Measurements from ENCODE around the gene INPP5A.

The INPP5A gene

DNA sequence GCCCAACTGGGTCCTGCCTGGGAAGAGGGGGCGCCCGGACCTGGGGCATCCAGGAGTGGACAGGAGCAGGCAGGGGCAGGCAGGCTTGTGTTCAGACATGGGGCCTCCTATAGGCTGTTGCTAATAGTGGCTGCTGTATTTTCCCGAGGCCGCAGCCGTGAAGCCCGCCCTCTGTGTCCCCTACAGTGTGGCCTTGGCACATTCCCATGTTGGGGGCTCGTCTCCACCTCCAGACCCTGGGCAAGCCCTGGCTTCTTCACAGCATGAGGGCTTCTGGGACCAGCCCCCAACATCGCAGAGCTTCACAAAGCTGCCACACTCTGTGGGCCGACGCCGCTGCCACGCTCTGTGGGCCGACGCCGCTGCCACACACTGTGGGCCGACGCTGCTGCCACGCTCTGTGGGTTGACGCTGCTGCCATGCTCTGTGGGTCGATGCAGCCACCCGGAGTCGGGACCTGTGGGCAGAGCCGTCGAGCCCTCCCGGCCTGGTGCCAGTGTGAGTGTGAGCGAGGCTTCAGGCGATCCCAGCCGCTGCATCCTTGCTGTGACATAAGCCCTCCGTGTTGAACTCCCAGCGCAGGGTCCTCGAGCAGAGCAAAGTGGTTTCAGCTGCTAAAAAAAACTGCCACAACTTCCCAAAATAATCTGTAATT lies 109.0 kb downstream of the INPP5A start:
- no peak for DNase-seq (ENCODE audit: low spot score)

GRCh38 chr10:132647424-132647823 lies 109.8 kb downstream of the INPP5A start:
- DNase-seq (ENCODE audit: low spot score): no peak

- DNase-seq (ENCODE audit: low spot score): no peak
Observed at GRCh38 chr10:132648072-132648850, 110.7 kb downstream of the INPP5A start.

- no peak for DNase-seq (ENCODE audit: low spot score)
Observed at GRCh38 chr10:132648851-132649528, 111.4 kb downstream of the INPP5A start.

- no peak for DNase-seq (ENCODE audit: low spot score)
Observed at GRCh38 chr10:132649651-132650360, 112.2 kb downstream of the INPP5A start.

DNA sequence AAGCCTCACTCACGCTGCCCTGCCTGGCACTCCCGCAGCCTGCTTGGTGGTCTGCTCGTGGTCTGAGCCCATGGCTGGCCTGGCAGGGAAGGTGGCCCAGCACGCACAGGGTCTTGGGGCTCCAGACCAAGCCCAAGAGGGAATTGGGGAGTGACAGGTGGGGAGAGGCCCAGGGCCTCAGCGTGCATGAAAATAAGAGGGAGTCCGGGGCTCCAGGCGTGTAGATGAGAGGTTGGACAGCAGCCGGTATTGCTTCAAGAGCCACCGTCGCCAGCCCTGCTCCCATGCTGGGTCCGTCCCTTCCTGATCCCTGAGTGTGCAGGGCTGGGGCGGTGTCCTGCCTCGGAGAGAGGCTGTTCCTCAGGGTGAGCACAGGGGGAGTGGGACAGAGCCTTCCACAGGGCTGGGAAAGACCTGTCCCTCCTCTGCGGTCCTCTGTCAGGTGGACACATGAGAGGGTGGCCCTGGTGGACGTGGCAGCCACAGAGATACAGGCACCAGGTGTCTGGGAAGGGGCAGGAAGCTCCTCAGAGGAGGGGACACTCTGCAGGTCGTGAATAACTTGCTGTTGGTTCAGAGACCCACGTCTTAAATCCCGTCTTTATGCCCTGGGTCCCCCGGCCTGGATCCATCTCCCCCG lies 113.1 kb downstream of the INPP5A start:
- DNase-seq (ENCODE audit: low spot score): no peak

DNA sequence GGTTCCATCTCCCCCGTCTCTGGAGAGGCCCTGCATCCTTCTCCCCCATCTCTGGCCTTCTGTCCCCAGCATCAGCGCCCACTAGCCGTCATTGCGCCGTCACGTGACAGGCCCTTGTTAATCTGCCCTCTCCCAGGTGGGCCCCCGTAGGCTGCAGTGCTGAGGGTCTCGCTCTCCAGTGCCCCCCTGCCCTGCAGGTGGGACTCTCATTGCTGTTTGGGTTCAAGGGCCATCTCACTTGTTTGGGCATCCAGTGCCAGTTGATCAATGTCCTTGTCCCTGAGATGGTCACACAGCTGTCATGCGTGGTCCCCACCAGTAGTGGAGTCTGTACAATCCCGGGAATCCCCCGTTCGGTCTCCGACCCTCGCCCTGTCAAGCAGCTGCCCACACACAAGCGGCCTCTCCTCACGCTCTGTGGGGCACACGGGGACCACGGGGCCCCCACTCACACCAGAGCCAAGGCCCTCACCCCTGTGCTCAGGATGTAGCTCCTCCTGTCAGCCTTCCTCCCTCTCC lies 114.0 kb downstream of the INPP5A start:
- no peak for DNase-seq (ENCODE audit: low spot score)

DNA sequence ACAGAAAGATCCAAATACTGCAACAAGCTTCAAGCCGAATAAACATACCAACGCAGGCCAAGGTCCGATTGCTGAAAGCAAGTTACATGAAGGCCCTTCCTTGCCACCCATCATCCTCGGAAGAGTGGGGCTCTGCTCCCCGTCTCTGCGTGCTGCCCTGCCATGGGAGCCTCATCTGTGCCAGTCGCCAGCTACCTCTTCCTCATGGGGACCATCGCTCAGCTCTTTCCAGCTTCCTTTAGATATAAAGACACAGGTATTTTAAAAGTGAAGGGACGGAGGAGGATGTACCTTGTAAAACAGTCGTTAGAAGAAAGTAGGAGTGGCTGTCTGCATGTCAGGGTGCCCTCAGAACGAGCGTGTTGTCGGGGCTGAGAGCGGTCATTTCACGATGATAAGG lies 114.9 kb downstream of the INPP5A start:
- DNase-seq (ENCODE audit: low spot score): no peak

DNA sequence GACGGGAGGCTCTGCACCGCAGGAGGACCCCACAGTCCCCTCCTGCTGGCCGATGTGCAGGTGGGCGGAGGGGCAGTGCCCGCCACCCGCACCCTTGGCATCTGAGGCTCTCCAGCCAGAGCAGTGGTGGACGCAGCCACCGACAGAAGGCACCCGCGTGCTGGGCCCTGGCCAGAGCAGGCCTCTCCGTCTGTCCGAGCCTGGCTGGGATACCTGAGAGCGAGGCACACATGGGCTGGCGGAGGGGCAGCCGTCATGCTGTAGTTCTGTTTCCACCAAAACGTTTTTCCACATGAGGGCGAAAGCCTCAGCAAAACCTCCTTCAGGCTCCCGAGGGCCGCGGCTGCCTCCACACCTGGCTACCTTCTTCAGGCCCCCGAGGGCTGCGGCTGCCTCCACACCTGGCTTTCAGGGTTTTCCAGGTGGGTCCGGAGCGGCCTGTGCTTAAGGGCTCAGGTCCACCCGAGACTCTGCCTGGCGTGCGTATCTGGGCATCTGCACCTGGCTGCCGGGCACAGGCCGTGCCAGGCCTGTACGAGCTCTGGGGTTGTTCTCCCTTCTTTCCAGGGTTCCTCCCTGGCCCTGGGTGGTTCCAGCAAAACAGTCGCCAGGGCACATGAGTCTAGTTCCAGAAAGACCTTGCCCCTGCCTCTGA lies 115.5 kb downstream of the INPP5A start:
- no peak for DNase-seq (ENCODE audit: low spot score)

GRCh38 chr10:132653721-132654120 lies 116.1 kb downstream of the INPP5A start:
- DNase-seq (ENCODE audit: low spot score): no peak

DNA sequence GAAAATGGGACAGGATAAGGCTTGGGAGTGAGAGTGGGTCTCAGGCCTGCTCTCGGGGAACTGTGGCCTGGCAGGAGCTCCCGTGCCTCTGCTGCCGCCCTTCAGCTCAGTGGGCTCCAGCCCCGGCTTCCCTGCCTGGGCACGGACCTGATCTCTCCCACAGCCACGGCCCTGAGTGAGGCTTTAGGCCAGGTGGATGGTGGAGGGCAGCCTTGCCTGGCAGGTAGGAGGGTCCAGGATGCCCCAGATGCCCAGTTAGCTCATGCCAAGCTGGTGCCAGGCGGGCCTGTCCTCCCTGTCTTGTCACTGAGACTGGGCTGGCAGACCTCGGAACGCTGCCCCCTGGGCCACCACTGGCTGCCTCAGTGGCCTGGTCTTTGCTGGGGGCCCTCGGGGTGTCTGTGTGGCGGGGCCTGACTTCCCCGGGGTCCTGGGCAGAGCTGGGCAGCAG lies 116.6 kb downstream of the INPP5A start:
- DNase-seq (ENCODE audit: low spot score): no peak

DNA sequence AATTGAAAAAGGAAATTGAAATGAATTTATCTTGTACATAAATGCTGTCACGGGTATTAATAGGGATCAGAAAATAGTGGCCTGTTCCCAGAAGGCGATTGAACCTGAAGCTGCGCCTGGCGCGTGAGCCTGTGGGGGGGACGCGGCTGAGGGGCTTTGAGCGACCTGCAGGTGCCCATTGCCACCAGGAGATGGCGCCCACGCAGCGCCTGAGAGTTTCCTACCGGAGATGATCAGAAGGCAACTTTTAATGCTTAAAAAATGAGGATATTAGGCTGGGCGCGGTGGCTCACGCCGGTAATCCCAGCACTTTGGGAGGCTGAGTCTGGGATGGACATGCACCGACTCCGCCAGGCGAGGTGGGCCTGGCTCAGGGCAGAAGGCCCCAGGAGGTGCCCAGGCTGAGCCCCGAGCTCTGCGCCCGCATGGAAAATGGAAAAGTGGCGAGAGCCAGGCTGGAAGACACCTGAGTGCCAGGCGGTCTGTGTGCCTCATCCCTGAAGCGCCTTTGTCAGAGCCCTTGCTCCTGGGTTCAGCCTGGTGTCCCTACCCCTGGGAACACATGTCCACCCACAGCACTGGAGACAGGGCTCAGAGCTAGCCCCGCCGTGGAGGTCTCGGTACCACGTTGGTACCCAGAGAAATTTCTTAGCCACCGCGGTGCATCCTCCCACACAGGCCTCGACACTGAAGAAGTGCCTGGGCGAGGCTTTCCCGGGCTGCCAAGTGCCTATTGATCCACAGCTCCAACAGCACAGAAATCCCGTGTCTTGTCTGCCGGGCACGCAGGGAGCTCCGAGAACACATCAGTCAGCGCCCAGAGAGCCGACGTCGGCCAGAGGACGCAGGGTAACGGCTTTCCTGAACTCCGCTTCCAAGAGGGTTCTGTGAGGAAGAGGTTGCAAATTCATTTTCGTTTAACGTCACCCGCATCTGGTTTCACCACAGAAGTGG lies 117.4 kb downstream of the INPP5A start:
- DNase-seq (ENCODE audit: low spot score): peak; percentile 40

GRCh38 chr10:132655735-132656134 lies 118.1 kb downstream of the INPP5A start:
- DNase-seq (ENCODE audit: low spot score): no peak

DNA sequence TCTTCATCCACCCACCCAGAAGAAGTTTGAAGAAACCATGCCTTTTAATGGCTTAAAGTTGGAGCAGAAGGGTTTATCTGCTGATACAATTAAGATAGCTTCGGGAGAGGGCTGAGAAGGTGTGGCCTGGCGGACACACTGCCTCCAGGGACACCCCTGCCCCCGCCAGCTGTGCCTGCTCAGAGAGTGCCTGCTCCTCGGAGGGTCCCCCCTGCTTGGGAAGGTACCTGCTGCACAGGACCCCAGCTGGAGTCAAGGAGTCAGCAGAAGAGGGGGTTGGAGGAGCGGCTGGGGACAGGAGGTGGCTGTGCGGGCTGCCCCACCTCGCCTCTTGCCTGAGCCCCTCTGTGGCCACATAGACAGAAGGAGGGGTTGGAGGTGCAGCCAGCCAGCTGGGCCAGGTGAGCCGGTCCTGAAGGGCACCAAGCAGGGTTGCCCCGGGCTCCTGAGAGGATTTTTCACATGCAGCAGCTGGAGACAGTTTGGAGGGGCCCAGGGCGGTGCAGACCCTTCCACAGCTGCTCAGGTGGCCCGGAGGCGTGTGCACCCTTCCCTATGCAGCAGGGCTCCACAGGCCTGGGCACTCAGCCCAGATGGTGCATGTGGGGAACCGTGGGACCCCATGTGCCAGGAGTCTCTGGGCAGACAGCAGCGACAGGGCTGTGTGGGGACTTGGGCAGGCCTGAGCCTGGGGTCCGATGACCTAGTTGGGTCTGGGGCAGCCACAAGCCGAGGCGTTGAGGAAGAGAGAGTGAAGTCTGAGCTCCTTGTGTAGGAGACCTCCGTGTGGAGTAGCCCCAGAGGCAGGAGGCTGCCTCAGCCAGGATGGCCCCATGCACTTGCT lies 118.9 kb downstream of the INPP5A start:
- DNase-seq (ENCODE audit: low spot score): no peak

DNA sequence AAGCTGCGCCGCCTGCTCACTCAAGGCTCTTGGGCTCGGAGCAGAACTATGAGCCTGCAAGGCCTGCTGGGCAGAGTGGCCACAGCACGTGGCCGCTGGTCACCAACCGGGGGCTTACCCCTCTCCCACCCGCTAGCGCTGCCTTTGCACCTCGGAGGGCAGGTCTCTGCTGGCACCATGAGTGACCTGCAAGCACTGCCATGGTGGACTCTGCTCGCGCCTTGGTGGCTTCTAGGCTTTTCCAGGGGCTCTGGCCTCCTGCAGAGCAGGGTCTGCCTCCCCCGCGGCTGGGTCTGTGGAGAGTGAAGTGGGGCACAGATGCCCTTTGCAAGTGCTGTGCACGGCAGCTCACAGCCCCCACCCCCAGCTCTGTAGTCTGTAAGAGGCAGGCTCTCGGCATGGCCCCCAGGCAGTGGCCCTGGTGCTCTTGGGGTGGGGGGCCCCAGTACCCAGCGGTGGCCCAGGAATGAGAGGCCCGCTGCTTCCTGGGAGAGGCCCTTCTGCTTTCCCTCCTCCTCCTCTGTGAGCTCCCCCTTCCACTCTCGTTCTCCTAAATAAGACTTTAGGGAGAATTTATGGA lies 119.6 kb downstream of the INPP5A start:
- no peak for DNase-seq (ENCODE audit: low spot score)

DNA sequence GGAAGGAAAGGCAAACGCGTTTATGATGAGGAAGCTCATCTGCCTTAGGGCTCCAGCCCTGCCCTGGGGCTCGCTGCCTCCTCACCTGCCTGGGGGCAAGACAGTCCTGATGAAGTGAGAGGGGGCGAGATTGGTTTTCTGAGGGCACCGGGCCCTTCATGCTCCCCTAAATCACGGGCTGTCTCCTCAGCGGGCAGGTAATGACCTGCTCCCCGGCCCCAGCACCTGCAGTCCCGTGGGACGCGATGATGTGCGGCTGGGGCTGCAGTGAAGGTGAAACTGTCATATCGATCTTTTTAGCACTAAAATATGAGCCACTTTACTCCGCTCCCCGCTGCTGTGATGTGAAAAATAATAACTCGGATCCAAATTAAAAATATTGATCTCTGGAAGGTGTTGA lies 120.2 kb downstream of the INPP5A start:
- DNase-seq (ENCODE audit: low spot score): no peak

- DNase-seq (ENCODE audit: low spot score): no peak
Observed at GRCh38 chr10:132658546-132659205, 121.1 kb downstream of the INPP5A start.

Measured in SW480 (cell line).